Neural cell (in vitro differentiated cells): ENCODE data around the gene RBM33. TPM values are rescaled to one million over a fixed set of nuclear protein-coding genes. Genes with fewer than 3 reads are reported as not detected.

Source experiments
- H2AFZ ChIP-seq: fragments of 200-600, 300-800 bp; sonication (generic), shearing (Covaris generic); 2 replicates; pipeline ENCODE4 v1.6.0; 2014; ENCODE audit warnings: low read depth, mild to moderate bottlenecking, antibody characterized with exemption, low read length, moderate library complexity
- H3F3A ChIP-seq: fragments of 200-600 bp; shearing (Covaris generic); 2 replicates; pipeline ENCODE4 v1.6.1; 2016; ENCODE audit warnings: mild to moderate bottlenecking, moderate library complexity, mixed read lengths, antibody characterized with exemption, low read length; ENCODE audit not compliant: insufficient read depth, poor library complexity, severe bottlenecking
- H3K27ac ChIP-seq: fragments of 200-600, 300-800 bp; sonication (generic), shearing (Covaris generic); 2 replicates; pipeline ENCODE4 v1.5.1; 2014; ENCODE audit warnings: mild to moderate bottlenecking, low read length, moderate library complexity
- H3K27me3 ChIP-seq: fragments of 300-800, 200-600 bp; sonication (generic), shearing (Covaris generic); 2 replicates; pipeline ENCODE4 v1.6.0; 2014; ENCODE audit warnings: mild to moderate bottlenecking, low read depth, low read length, moderate library complexity; ENCODE audit not compliant: insufficient read depth
- H3K36me3 ChIP-seq: fragments of 300-800, 200-600 bp; sonication (generic), shearing (Covaris generic); 2 replicates; pipeline ENCODE4 v1.5.1; 2014; ENCODE audit warnings: mild to moderate bottlenecking, antibody characterized with exemption, low read length, moderate library complexity; ENCODE audit not compliant: insufficient read depth
- H3K4me2 ChIP-seq: fragments of 300-800, 200-600 bp; sonication (generic), shearing (Covaris generic); 2 replicates; pipeline ENCODE4 v1.6.0; 2014; ENCODE audit warnings: mild to moderate bottlenecking, low read length
- H3K4me3 ChIP-seq: fragments of 300-800, 200-600 bp; sonication (generic), shearing (Covaris generic); 2 replicates; pipeline ENCODE4 v1.5.1; 2014; ENCODE audit warnings: mild to moderate bottlenecking, low read length, moderate library complexity
- H3K79me2 ChIP-seq: fragments of 200-600 bp; shearing (Covaris generic); replicated peaks from 2 replicates; pipeline ENCODE4 v1.6.0; 2014; ENCODE audit warnings: mild to moderate bottlenecking, low read length, moderate library complexity; ENCODE audit not compliant: insufficient read depth
- H3K9ac ChIP-seq: fragments of 300-800, 200-600 bp; sonication (generic), shearing (Covaris generic); 2 replicates; pipeline ENCODE4 v1.6.1; 2016; ENCODE audit warnings: mild to moderate bottlenecking, low read length, mixed read lengths
- H3K9me2 ChIP-seq: fragments of 200-600 bp; shearing (Covaris generic); 2 replicates; pipeline ENCODE4 v1.6.1; 2016; ENCODE audit warnings: mild to moderate bottlenecking, low read length, mixed read lengths; ENCODE audit not compliant: insufficient read depth
- H3K9me3 ChIP-seq: fragments of 200-600, 300-800 bp; sonication (generic), shearing (Covaris generic); 2 replicates; pipeline ENCODE4 v1.6.1; 2016; ENCODE audit warnings: mild to moderate bottlenecking, mixed run types, low read length, moderate library complexity, mixed read lengths
- H4K20me1 ChIP-seq: fragments of 200-600 bp; shearing (Covaris generic); 2 replicates; pipeline ENCODE4 v1.6.1; 2016; ENCODE audit warnings: mild to moderate bottlenecking, mixed run types; ENCODE audit not compliant: insufficient read depth
- CTCF ChIP-seq: fragments of 450-650 bp; IDR thresholded peaks from 2 replicates; pipeline ENCODE4 v1.5.1; 2014; ENCODE audit warnings: antibody characterized with exemption, mild to moderate bottlenecking, moderate library complexity; ENCODE audit not compliant: poor library complexity, severe bottlenecking
- EP300 ChIP-seq: fragments of 450-650 bp; conservative IDR thresholded peaks from 2 replicates; pipeline ENCODE4 v1.6.1; 2014; ENCODE audit warnings: antibody characterized with exemption, mild to moderate bottlenecking, moderate library complexity; ENCODE audit not compliant: poor library complexity, severe bottlenecking
- EZH2 ChIP-seq: fragments of 200-600, 300-800 bp; shearing (Covaris generic), sonication (generic); IDR thresholded peaks from 2 replicates; pipeline ENCODE4 v1.6.1; 2014; ENCODE audit warnings: antibody characterized with exemption, low read length, borderline replicate concordance, mild to moderate bottlenecking; ENCODE audit not compliant: insufficient read depth, poor library complexity, severe bottlenecking
- MXI1 ChIP-seq: fragments of 450-650 bp; conservative IDR thresholded peaks from 2 replicates; pipeline ENCODE4 v1.6.1; 2014; ENCODE audit warnings: antibody characterized with exemption, mild to moderate bottlenecking; ENCODE audit not compliant: poor library complexity, severe bottlenecking
- POLR2AphosphoS5 ChIP-seq: IDR thresholded peaks from 2 replicates; pipeline ENCODE4 v1.6.1; 2012
- RAD21 ChIP-seq: fragments of 450-650 bp; conservative IDR thresholded peaks from 2 replicates; pipeline ENCODE4 v1.6.1; 2014; ENCODE audit warnings: antibody characterized with exemption, mild to moderate bottlenecking, moderate library complexity
- REST ChIP-seq: IDR thresholded peaks from 2 replicates; pipeline ENCODE4 v1.6.1; 2012; ENCODE audit warnings: borderline replicate concordance
- SMC3 ChIP-seq: fragments of 450-650 bp; conservative IDR thresholded peaks from 2 replicates; pipeline ENCODE4 v1.6.1; 2014; ENCODE audit warnings: antibody characterized with exemption, mild to moderate bottlenecking, moderate library complexity; ENCODE audit not compliant: poor library complexity
- TAF1 ChIP-seq: IDR thresholded peaks from 2 replicates; pipeline ENCODE4 v1.6.1; 2012; ENCODE audit warnings: low read depth
- polyA plus RNA-seq: library from polyadenylated mRNA; depleted of rRNA; stranded (reverse); fragments of >200 nt; gene quantifications from 2 replicates; pipeline ENCODE4 v1.2.3, GENCODE V29; 2014

The RBM33 gene
- polyA plus RNA-seq, 1 donor from 2014 or later = 53.2 TPM

GRCh38 chr7:155635817-155636216 is 8.6 kb upstream of the RBM33 start:
- TF ChIP-seq MXI1 (no peak), SMC3 (no peak), TAF1 (no peak), EP300 (no peak), RAD21 (no peak), CTCF (no peak), POLR2AphosphoS5 (no peak), REST (no peak), EZH2 (no peak)
- H3K79me2 ChIP-seq = no peaks in the 10 kb centered on the region
- no peaks in the 10 kb centered on the region for H3F3A ChIP-seq
- no peak overlapping the region for H2AFZ ChIP-seq
- no peaks in the 10 kb centered on the region for H3K27me3 ChIP-seq
- no peaks in the 10 kb centered on the region for H4K20me1 ChIP-seq
- no peak overlapping the region for H3K27ac ChIP-seq
- H3K9me3 ChIP-seq = no peaks in the 10 kb centered on the region
- no peaks in the 10 kb centered on the region for H3K9me2 ChIP-seq
- no peak overlapping the region for H3K9ac ChIP-seq
- no peak overlapping the region for H3K4me2 ChIP-seq
- no peak overlapping the region for H3K4me3 ChIP-seq
- peaks cover 9% of the 10 kb centered on the region for H3K36me3 ChIP-seq

GRCh38 chr7:155637155-155637554 is 7.3 kb upstream of the RBM33 start:
- H3K27me3 ChIP-seq = no peaks in the 10 kb centered on the region
- no peak overlapping the region for H3K9ac ChIP-seq
- no peaks in the 10 kb centered on the region for H4K20me1 ChIP-seq
- H3K79me2 ChIP-seq = no peaks in the 10 kb centered on the region
- H3K27ac ChIP-seq = no peak overlapping the region
- H3K36me3 ChIP-seq = peaks cover 9% of the 10 kb centered on the region
- no peak overlapping the region for H2AFZ ChIP-seq
- no peak overlapping the region for H3K4me2 ChIP-seq
- no peaks in the 10 kb centered on the region for H3F3A ChIP-seq
- H3K9me3 ChIP-seq = no peaks in the 10 kb centered on the region
- TF ChIP-seq MXI1 (no peak), TAF1 (no peak), EZH2 (no peak), SMC3 (no peak), EP300 (no peak), CTCF (no peak), RAD21 (no peak), REST (no peak), POLR2AphosphoS5 (no peak)
- H3K9me2 ChIP-seq = no peaks in the 10 kb centered on the region
- no peak overlapping the region for H3K4me3 ChIP-seq
